Measurements from ENCODE around the gene SLC2A4RG. TPM values are rescaled to one million over a fixed set of nuclear protein-coding genes. Genes with fewer than 3 reads are reported as not detected.

The SLC2A4RG gene
- total and polyA plus RNA-seq, 2 of the 13 experiments (the other 11 are each of a cell fraction or from before 2014, with no cell fraction given) = 91.4 to 95.9 TPM

DNA sequence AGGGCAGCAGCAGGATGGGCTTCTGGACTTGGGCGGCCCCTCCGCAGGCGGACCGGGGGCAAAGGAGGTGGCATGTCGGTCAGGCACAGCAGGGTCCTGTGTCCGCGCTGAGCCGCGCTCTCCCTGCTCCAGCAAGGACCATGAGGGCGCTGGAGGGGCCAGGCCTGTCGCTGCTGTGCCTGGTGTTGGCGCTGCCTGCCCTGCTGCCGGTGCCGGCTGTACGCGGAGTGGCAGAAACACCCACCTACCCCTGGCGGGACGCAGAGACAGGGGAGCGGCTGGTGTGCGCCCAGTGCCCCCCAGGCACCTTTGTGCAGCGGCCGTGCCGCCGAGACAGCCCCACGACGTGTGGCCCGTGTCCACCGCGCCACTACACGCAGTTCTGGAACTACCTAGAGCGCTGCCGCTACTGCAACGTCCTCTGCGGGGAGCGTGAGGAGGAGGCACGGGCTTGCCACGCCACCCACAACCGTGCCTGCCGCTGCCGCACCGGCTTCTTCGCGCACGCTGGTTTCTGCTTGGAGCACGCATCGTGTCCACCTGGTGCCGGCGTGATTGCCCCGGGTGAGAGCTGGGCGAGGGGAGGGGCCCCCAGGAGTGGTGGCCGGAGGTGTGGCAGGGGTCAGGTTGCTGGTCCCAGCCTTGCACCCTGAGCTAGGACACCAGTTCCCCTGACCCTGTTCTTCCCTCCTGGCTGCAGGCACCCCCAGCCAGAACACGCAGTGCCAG lies 42.8 kb upstream of the SLC2A4RG start, which contains the start of gene TNFRSF6B (continued):
- no peak for TF ChIP-seq REPIN1 (CRISPR knock-in tag; IDR thresholded peaks at IDR 0.05; ENCODE audit: borderline replicate concordance, low read depth)
- TF ChIP-seq ZFP36 (IDR thresholded peaks at IDR 0.05; ENCODE audit: borderline replicate concordance, low read depth, low read length, partially characterized antibody) = no peak
- TF ChIP-seq ELF1 (CRISPR knock-in tag; IDR thresholded peaks at IDR 0.05) = peak; percentile 22; the same call in 1 of the 2 replicates
- TF ChIP-seq SMYD3 (CRISPR knock-in tag; IDR thresholded peaks at IDR 0.05) = no peak
- TF ChIP-seq, protein P1, sequence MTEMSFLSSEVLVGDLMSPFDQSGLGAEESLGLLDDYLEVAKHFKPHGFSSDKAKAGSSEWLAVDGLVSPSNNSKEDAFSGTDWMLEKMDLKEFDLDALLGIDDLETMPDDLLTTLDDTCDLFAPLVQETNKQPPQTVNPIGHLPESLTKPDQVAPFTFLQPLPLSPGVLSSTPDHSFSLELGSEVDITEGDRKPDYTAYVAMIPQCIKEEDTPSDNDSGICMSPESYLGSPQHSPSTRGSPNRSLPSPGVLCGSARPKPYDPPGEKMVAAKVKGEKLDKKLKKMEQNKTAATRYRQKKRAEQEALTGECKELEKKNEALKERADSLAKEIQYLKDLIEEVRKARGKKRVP (CRISPR knock-in tag; IDR thresholded peaks at IDR 0.05) = no peak
- TF ChIP-seq, protein P2, sequence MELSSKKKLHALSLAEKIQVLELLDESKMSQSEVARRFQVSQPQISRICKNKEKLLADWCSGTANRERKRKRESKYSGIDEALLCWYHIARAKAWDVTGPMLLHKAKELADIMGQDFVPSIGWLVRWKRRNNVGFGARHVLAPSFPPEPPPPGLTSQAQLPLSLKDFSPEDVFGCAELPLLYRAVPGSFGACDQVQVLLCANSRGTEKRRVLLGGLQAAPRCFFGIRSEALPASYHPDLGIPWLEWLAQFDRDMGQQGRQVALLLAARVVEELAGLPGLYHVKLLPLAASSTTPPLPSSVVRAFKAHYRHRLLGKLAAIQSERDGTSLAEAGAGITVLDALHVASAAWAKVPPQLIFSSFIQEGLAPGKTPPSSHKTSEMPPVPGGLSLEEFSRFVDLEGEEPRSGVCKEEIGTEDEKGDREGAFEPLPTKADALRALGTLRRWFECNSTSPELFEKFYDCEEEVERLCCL (CRISPR knock-in tag; IDR thresholded peaks at IDR 0.05; ENCODE audit: borderline replicate concordance) = 0 out of 2 replicates have a peak, but pooled peaks have one; percentile 58
- no peak for TF ChIP-seq MTF1 (CRISPR knock-in tag; IDR thresholded peaks at IDR 0.05)
- no peak for TF ChIP-seq RORA (CRISPR knock-in tag; IDR thresholded peaks at IDR 0.05)
- TF ChIP-seq, protein P3, sequence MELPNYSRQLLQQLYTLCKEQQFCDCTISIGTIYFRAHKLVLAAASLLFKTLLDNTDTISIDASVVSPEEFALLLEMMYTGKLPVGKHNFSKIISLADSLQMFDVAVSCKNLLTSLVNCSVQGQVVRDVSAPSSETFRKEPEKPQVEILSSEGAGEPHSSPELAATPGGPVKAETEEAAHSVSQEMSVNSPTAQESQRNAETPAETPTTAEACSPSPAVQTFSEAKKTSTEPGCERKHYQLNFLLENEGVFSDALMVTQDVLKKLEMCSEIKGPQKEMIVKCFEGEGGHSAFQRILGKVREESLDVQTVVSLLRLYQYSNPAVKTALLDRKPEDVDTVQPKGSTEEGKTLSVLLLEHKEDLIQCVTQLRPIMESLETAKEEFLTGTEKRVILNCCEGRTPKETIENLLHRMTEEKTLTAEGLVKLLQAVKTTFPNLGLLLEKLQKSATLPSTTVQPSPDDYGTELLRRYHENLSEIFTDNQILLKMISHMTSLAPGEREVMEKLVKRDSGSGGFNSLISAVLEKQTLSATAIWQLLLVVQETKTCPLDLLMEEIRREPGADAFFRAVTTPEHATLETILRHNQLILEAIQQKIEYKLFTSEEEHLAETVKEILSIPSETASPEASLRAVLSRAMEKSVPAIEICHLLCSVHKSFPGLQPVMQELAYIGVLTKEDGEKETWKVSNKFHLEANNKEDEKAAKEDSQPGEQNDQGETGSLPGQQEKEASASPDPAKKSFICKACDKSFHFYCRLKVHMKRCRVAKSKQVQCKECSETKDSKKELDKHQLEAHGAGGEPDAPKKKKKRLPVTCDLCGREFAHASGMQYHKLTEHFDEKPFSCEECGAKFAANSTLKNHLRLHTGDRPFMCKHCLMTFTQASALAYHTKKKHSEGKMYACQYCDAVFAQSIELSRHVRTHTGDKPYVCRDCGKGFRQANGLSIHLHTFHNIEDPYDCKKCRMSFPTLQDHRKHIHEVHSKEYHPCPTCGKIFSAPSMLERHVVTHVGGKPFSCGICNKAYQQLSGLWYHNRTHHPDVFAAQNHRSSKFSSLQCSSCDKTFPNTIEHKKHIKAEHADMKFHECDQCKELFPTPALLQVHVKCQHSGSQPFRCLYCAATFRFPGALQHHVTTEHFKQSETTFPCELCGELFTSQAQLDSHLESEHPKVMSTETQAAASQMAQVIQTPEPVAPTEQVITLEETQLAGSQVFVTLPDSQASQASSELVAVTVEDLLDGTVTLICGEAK (IDR thresholded peaks at IDR 0.05) = no peak
- TF ChIP-seq, protein P3 (CRISPR knock-in tag; IDR thresholded peaks at IDR 0.05) = peak; percentile 21; the same call in 1 of the 2 replicates
- TF ChIP-seq, protein P4, sequence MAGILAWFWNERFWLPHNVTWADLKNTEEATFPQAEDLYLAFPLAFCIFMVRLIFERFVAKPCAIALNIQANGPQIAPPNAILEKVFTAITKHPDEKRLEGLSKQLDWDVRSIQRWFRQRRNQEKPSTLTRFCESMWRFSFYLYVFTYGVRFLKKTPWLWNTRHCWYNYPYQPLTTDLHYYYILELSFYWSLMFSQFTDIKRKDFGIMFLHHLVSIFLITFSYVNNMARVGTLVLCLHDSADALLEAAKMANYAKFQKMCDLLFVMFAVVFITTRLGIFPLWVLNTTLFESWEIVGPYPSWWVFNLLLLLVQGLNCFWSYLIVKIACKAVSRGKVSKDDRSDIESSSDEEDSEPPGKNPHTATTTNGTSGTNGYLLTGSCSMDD (CRISPR knock-in tag; IDR thresholded peaks at IDR 0.05) = no peak
- TF ChIP-seq, protein P5, sequence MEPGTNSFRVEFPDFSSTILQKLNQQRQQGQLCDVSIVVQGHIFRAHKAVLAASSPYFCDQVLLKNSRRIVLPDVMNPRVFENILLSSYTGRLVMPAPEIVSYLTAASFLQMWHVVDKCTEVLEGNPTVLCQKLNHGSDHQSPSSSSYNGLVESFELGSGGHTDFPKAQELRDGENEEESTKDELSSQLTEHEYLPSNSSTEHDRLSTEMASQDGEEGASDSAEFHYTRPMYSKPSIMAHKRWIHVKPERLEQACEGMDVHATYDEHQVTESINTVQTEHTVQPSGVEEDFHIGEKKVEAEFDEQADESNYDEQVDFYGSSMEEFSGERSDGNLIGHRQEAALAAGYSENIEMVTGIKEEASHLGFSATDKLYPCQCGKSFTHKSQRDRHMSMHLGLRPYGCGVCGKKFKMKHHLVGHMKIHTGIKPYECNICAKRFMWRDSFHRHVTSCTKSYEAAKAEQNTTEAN (CRISPR knock-in tag; conservative IDR thresholded peaks at IDR 0.05) = no peak
- TF ChIP-seq SALL2 (CRISPR knock-in tag; IDR thresholded peaks at IDR 0.05) = peak; percentile 69; the same call in 1 of the 2 replicates
- no peak for TF ChIP-seq ZNF367 (CRISPR knock-in tag; IDR thresholded peaks at IDR 0.05; ENCODE audit: borderline replicate concordance)
- no peak for TF ChIP-seq CEBPB (IDR thresholded peaks at IDR 0.05; ENCODE audit: borderline replicate concordance, low read depth, low read length)

All from HepG2 (cell line).